Type B pancreatic cell (in vitro differentiated cells): ENCODE results near the gene SCARB2. TPM values are rescaled to one million over a fixed set of nuclear protein-coding genes. Genes with fewer than 3 reads are reported as not detected.
A peak's percentile ranks its signal among the peaks of the same experiment; 100 is the strongest.

ENCODE experiments used
- DNase-seq: peaks from one replicate; pipeline ENCODE4 v3.0.0; 2021; ENCODE audit warnings: mixed read lengths; ENCODE audit not compliant: unreplicated experiment; ENCODE audit errors: extremely low spot score
- H3K27ac Mint-ChIP-seq: 2 replicates; pipeline ENCODE4 v1.8.0; 2021; ENCODE audit warnings: mild to moderate bottlenecking, mixed read lengths
- H3K27me3 Mint-ChIP-seq: 2 replicates; pipeline ENCODE4 v1.8.0; 2021; ENCODE audit warnings: mixed read lengths
- H3K36me3 Mint-ChIP-seq: 2 replicates; pipeline ENCODE4 v1.8.0; 2021; ENCODE audit warnings: mixed read lengths
- H3K4me1 Mint-ChIP-seq: one replicate; pipeline ENCODE4 v1.8.0; 2021; ENCODE audit warnings: mixed read lengths; ENCODE audit not compliant: unreplicated experiment
- H3K4me3 Mint-ChIP-seq: 2 replicates; pipeline ENCODE4 v1.8.0; 2021; ENCODE audit warnings: mild to moderate bottlenecking, mixed read lengths
- H3K9me3 Mint-ChIP-seq: 2 replicates; pipeline ENCODE4 v1.8.0; 2021; ENCODE audit warnings: mixed read lengths
- long read RNA-seq: library from polyadenylated mRNA; unstranded; transcript quantifications from one replicate; pipeline ENCODE4 v2.0.0, GENCODE V29; 2020
- total RNA-seq: library from RNA; stranded (reverse); gene quantifications from 2 replicates; pipeline ENCODE4 v1.2.1, GENCODE V29; 2021; ENCODE audit warnings: low replicate concordance
- TF ChIP-seq, protein P1 (sequence below): fragments of 200-600 bp; sonication (generic); conservative IDR thresholded peaks from 2 replicates; pipeline ENCODE4 v1.5.0; 2021; ENCODE audit warnings: antibody characterized with exemption, mild to moderate bottlenecking

SCARB2 gene, protein sequence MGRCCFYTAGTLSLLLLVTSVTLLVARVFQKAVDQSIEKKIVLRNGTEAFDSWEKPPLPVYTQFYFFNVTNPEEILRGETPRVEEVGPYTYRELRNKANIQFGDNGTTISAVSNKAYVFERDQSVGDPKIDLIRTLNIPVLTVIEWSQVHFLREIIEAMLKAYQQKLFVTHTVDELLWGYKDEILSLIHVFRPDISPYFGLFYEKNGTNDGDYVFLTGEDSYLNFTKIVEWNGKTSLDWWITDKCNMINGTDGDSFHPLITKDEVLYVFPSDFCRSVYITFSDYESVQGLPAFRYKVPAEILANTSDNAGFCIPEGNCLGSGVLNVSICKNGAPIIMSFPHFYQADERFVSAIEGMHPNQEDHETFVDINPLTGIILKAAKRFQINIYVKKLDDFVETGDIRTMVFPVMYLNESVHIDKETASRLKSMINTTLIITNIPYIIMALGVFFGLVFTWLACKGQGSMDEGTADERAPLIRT
- 102 and 107 TPM in 2 replicates for total RNA-seq
- long read RNA-seq, full-length matches to known transcripts, result 120 of 139 reads
- long read RNA-seq, partial matches to known transcripts, result 3 of 139 reads
- long read RNA-seq, other reads (novel, unspliced or antisense), result 16 of 139 reads

DNA sequence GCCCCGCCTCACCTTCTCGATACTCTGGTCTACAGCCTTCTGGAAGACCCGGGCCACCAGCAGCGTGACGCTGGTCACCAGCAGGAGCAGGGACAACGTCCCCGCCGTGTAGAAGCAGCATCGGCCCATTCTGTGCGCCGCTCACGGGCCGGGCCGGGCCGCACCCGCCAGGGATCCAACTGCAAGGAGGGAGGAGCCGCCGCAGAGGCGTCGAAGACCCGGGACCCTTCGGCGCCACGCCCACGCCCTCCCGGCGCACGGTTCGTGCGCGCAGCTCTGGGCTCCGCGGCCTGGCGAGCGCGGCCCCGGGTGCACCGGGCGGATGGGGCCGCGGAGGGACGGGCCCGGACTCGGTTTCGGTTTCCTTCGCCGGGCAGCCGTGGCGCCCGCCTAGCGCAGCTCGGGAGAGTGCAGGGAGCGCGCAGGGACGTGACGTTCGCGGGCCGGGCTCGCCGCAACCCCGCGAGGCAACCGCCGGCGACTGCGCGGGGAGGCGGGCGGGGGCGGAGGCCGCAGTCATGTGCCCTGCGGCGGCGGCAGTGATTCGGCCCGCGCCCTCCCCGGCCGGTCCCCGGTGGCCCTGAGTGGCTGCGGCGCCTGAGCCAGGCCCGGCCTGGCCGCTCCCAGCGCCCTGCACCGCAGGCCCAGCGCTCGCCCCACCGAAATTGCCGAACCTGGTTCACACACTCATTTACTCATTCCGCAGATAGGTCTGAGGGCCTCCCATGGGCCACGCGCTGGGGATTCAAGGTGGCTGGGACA is at the start of gene SCARB2:
Gene SCARB2, minus strand, starts transcription at position 410 of the 762 bp plus-strand sequence. Its CDS starts 281 bp downstream, at position 129.
- Mint-ChIP-seq H3K36me3 (peaks cover 3% of the 10 kb centered on the region), H3K4me3 (peak within 1 kb of the TSS; percentile 95), H3K27me3 (no peaks in the 10 kb centered on the region), H3K9me3 (no peaks in the 10 kb centered on the region), H3K4me1 (peaks cover 53% of the 10 kb centered on the region), H3K27ac (peak within 1 kb of the TSS; percentile 96)
- DNase-seq, result peak; percentile 88
- TF ChIP-seq, protein P1, sequence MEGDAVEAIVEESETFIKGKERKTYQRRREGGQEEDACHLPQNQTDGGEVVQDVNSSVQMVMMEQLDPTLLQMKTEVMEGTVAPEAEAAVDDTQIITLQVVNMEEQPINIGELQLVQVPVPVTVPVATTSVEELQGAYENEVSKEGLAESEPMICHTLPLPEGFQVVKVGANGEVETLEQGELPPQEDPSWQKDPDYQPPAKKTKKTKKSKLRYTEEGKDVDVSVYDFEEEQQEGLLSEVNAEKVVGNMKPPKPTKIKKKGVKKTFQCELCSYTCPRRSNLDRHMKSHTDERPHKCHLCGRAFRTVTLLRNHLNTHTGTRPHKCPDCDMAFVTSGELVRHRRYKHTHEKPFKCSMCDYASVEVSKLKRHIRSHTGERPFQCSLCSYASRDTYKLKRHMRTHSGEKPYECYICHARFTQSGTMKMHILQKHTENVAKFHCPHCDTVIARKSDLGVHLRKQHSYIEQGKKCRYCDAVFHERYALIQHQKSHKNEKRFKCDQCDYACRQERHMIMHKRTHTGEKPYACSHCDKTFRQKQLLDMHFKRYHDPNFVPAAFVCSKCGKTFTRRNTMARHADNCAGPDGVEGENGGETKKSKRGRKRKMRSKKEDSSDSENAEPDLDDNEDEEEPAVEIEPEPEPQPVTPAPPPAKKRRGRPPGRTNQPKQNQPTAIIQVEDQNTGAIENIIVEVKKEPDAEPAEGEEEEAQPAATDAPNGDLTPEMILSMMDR, result no peak

DNA sequence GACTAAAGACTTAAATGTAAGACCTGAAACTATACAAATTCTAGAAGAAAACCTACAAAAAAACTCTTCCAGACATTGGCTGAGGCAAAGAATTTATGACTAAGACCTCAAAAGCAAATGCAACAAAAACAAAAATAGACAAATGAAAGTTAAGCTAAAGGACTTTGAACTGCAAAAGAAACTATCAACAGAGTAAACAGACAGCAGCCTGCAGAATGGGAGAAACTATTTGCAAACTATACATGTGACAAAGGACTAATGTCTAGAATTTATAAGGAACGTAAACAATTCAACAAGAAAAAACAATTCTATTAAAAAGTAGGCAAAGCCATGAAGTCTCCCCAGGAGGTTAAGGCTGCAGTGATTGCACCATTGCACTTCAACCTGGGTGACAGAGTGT is 46.9 kb upstream of the SCARB2 start:
- no peaks in the 10 kb centered on the region for H3K27me3 Mint-ChIP-seq
- no peak overlapping the region for H3K4me3 Mint-ChIP-seq
- no peak overlapping the region for H3K27ac Mint-ChIP-seq
- no peaks in the 10 kb centered on the region for H3K36me3 Mint-ChIP-seq
- H3K9me3 Mint-ChIP-seq, result peaks cover 4% of the 10 kb centered on the region
- TF ChIP-seq, protein P1, result no peak
- no peaks in the 10 kb centered on the region for H3K4me1 Mint-ChIP-seq
- no peak for DNase-seq

DNA sequence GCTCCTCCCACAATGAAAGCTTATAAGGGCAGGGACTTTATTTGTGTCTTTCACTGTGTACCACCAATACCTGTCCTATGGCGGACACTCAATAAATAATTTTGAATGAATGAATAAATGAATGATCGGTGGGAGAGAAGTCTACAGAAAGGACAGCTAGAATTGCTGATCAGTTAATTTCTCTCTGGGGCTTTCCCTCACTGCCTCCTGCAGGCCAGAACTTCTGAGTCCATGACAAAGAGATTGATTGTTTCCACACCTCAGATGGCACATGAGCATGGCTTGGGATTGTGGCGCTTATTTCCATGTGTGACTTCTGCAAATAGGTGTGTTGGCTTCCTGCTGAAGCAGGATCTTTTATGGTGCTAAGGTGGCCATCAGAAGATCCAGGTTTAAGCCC is 44.2 kb upstream of the SCARB2 start:
- no peaks in the 10 kb centered on the region for H3K4me1 Mint-ChIP-seq
- H3K27me3 Mint-ChIP-seq, result peaks cover 4% of the 10 kb centered on the region
- H3K36me3 Mint-ChIP-seq, result no peaks in the 10 kb centered on the region
- TF ChIP-seq, protein P1, result no peak
- H3K9me3 Mint-ChIP-seq, result peaks cover 4% of the 10 kb centered on the region
- H3K27ac Mint-ChIP-seq, result no peak overlapping the region
- no peak for DNase-seq
- no peak overlapping the region for H3K4me3 Mint-ChIP-seq

DNA sequence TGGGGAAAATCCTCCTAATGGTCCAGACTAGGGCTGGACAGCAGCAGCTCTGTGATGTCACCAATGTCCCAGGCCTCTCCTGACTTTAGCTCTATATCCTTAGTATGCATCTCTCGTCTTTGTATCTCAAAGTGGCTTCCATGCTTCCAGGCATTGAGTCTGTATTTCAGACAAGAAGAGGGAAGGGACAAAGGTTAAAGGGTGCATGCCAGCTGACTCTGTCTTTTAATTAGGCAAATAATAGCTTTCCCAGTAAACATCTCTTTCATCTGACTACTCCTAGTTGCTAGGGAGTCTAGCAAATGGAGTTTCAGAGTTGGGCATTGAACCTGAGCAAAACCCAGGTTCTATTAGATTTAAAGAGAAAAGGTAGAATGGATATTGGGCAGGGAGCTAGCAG is 43.3 kb upstream of the SCARB2 start:
- TF ChIP-seq, protein P1, result no peak
- peaks cover 4% of the 10 kb centered on the region for H3K9me3 Mint-ChIP-seq
- no peaks in the 10 kb centered on the region for H3K36me3 Mint-ChIP-seq
- H3K27ac Mint-ChIP-seq, result no peak overlapping the region
- no peak for DNase-seq
- H3K4me1 Mint-ChIP-seq, result no peaks in the 10 kb centered on the region
- H3K27me3 Mint-ChIP-seq, result peaks cover 9% of the 10 kb centered on the region
- H3K4me3 Mint-ChIP-seq, result no peak overlapping the region

DNA sequence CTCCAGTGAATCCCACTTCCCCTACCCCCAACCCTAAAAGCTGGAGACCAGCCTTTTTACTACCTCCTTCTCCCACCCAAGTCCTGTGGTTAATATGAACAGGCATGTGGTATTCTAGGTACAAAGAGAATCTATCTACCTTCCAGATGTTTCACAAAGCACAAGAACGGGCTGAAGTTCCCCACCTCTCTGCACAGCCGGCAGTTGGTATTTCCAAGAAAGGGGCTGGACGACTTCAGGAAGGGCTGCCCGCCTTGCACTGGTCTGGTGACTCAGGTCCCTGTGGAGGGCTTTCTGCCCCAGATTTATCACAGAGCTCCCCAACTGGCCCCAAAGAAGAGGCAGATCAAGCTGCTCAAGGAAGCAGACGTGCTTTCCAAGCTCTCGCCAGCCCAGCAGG is 42.4 kb upstream of the SCARB2 start:
- Mint-ChIP-seq H3K27ac (no peak overlapping the region), H3K36me3 (no peaks in the 10 kb centered on the region), H3K9me3 (peaks cover 4% of the 10 kb centered on the region), H3K4me3 (no peak overlapping the region), H3K27me3 (peaks cover 14% of the 10 kb centered on the region), H3K4me1 (no peaks in the 10 kb centered on the region)
- TF ChIP-seq, protein P1, result no peak
- no peak for DNase-seq
